Measurements from ENCODE around the gene SPATS2L. TPM values are rescaled to one million over a fixed set of nuclear protein-coding genes. Genes with fewer than 3 reads are reported as not detected.

The SPATS2L gene
- total and polyA plus RNA-seq, 2 experiments from 2014 or later = 159 to 202 TPM

- no peak overlapping the region for H3K4me2 ChIP-seq
- no peaks in the 10 kb centered on the region for H3K9me2 ChIP-seq (replicated peaks; ENCODE audit: insufficient read depth)
- H2AFZ ChIP-seq = no peak overlapping the region
- H3K27ac ChIP-seq = no peak overlapping the region
- no peaks in the 10 kb centered on the region for H3K27me3 ChIP-seq
- WGBS (ENCODE audit: low lambda C conversion rate, missing lambda C conversion rate) = 92% methylated on average over 2 of the region's 2 CpGs
- H3K36me3 ChIP-seq (replicated peaks; ENCODE audit: insufficient read depth, low read depth) = no peaks in the 10 kb centered on the region
- no peak for DNase-seq (ENCODE audit: low spot score)
- H3K9me3 ChIP-seq (ENCODE audit: low read depth) = no peaks in the 10 kb centered on the region
- no peak overlapping the region for H3K4me3 ChIP-seq
- no peaks in the 10 kb centered on the region for H3K79me2 ChIP-seq
- H4K20me1 ChIP-seq (ENCODE audit: insufficient read depth, poor library complexity, severe bottlenecking) = no peaks in the 10 kb centered on the region
- H3K4me1 ChIP-seq (ENCODE audit: insufficient read depth) = no peaks in the 10 kb centered on the region
- TF ChIP-seq, protein P1, sequence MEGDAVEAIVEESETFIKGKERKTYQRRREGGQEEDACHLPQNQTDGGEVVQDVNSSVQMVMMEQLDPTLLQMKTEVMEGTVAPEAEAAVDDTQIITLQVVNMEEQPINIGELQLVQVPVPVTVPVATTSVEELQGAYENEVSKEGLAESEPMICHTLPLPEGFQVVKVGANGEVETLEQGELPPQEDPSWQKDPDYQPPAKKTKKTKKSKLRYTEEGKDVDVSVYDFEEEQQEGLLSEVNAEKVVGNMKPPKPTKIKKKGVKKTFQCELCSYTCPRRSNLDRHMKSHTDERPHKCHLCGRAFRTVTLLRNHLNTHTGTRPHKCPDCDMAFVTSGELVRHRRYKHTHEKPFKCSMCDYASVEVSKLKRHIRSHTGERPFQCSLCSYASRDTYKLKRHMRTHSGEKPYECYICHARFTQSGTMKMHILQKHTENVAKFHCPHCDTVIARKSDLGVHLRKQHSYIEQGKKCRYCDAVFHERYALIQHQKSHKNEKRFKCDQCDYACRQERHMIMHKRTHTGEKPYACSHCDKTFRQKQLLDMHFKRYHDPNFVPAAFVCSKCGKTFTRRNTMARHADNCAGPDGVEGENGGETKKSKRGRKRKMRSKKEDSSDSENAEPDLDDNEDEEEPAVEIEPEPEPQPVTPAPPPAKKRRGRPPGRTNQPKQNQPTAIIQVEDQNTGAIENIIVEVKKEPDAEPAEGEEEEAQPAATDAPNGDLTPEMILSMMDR (IDR thresholded peaks at IDR 0.05; ENCODE audit: poor library complexity) = no peak
- TF ChIP-seq EZH2phosphoT487 (IDR thresholded peaks at IDR 0.05; ENCODE audit: low read depth, severe bottlenecking, unreplicated experiment) (no peak), EZH2 (IDR thresholded peaks at IDR 0.05; ENCODE audit: borderline replicate concordance) (no peak)
Observed at GRCh38 chr2:200272320-200272719, 34.2 kb upstream of the SPATS2L start.

GRCh38 chr2:200274116-200275075 lies 32.1 kb upstream of the SPATS2L start:
- Histone ChIP-seq H3K4me3 (no peak overlapping the region), H3K36me3 (replicated peaks; ENCODE audit: insufficient read depth, low read depth) (no peaks in the 10 kb centered on the region), H4K20me1 (ENCODE audit: insufficient read depth, poor library complexity, severe bottlenecking) (no peaks in the 10 kb centered on the region), H3K9me2 (replicated peaks; ENCODE audit: insufficient read depth) (no peaks in the 10 kb centered on the region), H3K4me1 (ENCODE audit: insufficient read depth) (no peaks in the 10 kb centered on the region), H3K9me3 (ENCODE audit: low read depth) (no peaks in the 10 kb centered on the region), H3K4me2 (no peak overlapping the region), H2AFZ (no peak overlapping the region), H3K79me2 (no peaks in the 10 kb centered on the region), H3K27me3 (no peaks in the 10 kb centered on the region), H3K27ac (no peak overlapping the region)
- WGBS (ENCODE audit: low lambda C conversion rate, missing lambda C conversion rate) = 71% methylated on average over 7 of the region's 7 CpGs
- no peak for DNase-seq (ENCODE audit: low spot score)
- TF ChIP-seq EZH2phosphoT487 (IDR thresholded peaks at IDR 0.05; ENCODE audit: low read depth, severe bottlenecking, unreplicated experiment) = no peak

- WGBS (ENCODE audit: low lambda C conversion rate, missing lambda C conversion rate) = 85% methylated on average over 5 of the region's 5 CpGs
- no peaks in the 10 kb centered on the region for H3K9me3 ChIP-seq (ENCODE audit: low read depth)
Observed at GRCh38 chr2:200275295-200276013, 31.0 kb upstream of the SPATS2L start.

More at GRCh38 chr2:200275295-200276013, 31.0 kb upstream of the SPATS2L start:
- no peaks in the 10 kb centered on the region for H4K20me1 ChIP-seq (ENCODE audit: insufficient read depth, poor library complexity, severe bottlenecking)
- H3K4me2 ChIP-seq = no peak overlapping the region
- no peaks in the 10 kb centered on the region for H3K27me3 ChIP-seq
- H3K27ac ChIP-seq = no peak overlapping the region
- TF ChIP-seq EZH2 (IDR thresholded peaks at IDR 0.05; ENCODE audit: borderline replicate concordance) (no peak), EZH2phosphoT487 (IDR thresholded peaks at IDR 0.05; ENCODE audit: low read depth, severe bottlenecking, unreplicated experiment) (no peak)
- TF ChIP-seq, protein P1 (IDR thresholded peaks at IDR 0.05; ENCODE audit: poor library complexity) = no peak
- H3K9me2 ChIP-seq (replicated peaks; ENCODE audit: insufficient read depth) = no peaks in the 10 kb centered on the region
- DNase-seq (ENCODE audit: low spot score) = no peak
- no peaks in the 10 kb centered on the region for H3K79me2 ChIP-seq
- H3K4me3 ChIP-seq = no peak overlapping the region
- no peaks in the 10 kb centered on the region for H3K36me3 ChIP-seq (replicated peaks; ENCODE audit: insufficient read depth, low read depth)
- H2AFZ ChIP-seq = no peak overlapping the region
- no peaks in the 10 kb centered on the region for H3K4me1 ChIP-seq (ENCODE audit: insufficient read depth)
